HEK293T (cell line): ENCODE measurements around the gene EIF3L.
"Not testable (repeated sequence)": the region's sequence is repeated elsewhere in the genome, so short reads cannot be mapped to it uniquely, and the experiment has no call there.

Source experiments
- CTCF ChIA-PET: fragments of 350-600 bp; formaldehyde crosslinking; extraction: SDS; loops from one replicate; lab custom pipeline; 2021; ENCODE audit warnings: antibody characterized with exemption, inconsistent platforms; lab: Yijun Ruan, JAX
- POLR2A ChIA-PET: fragments of 350-600 bp; formaldehyde crosslinking; extraction: SDS; loops from one replicate; lab custom pipeline; 2020; ENCODE audit warnings: antibody characterized with exemption, inconsistent platforms; lab: Yijun Ruan, JAX
- DNase-seq: peaks from one replicate; pipeline ENCODE4 v3.0.0; 2012; ENCODE audit warnings: mixed read lengths; ENCODE audit errors: extremely low spot score
- ARNT ChIP-seq: fragments of 450-650 bp; IDR thresholded peaks from 2 replicates; pipeline ENCODE4 v1.6.1; 2017; ENCODE audit warnings: mild to moderate bottlenecking
- BHLHE40 ChIP-seq: fragments of 450-650 bp; IDR thresholded peaks from 2 replicates; pipeline ENCODE4 v1.6.1; 2016; ENCODE audit warnings: mild to moderate bottlenecking, moderate library complexity, borderline replicate concordance
- CTBP1 ChIP-seq: fragments of 450-650 bp; IDR thresholded peaks from 2 replicates; pipeline ENCODE4 v1.6.1; 2016; ENCODE audit warnings: borderline replicate concordance
- ELF4 ChIP-seq: fragments of 450-650 bp; IDR thresholded peaks from 2 replicates; pipeline ENCODE4 v1.6.1; 2017; ENCODE audit warnings: antibody characterized with exemption
- FOXK2 ChIP-seq: fragments of 450-650 bp; IDR thresholded peaks from 2 replicates; pipeline ENCODE4 v1.6.1; 2016; ENCODE audit warnings: mild to moderate bottlenecking
- FOXM1 ChIP-seq: fragments of 450-650 bp; IDR thresholded peaks from 2 replicates; pipeline ENCODE4 v1.6.1; 2017; ENCODE audit warnings: mild to moderate bottlenecking, borderline replicate concordance
- HDGF ChIP-seq: fragments of 450-650 bp; IDR thresholded peaks from 2 replicates; pipeline ENCODE4 v1.6.1; 2017; ENCODE audit warnings: antibody characterized with exemption, borderline replicate concordance
- L3MBTL2 ChIP-seq: fragments of 450-650 bp; conservative IDR thresholded peaks from 2 replicates; pipeline ENCODE4 v1.6.1; 2016; ENCODE audit warnings: mild to moderate bottlenecking
- LEF1 ChIP-seq: fragments of 450-650 bp; IDR thresholded peaks from 2 replicates; pipeline ENCODE4 v1.6.1; 2017; ENCODE audit warnings: mild to moderate bottlenecking, borderline replicate concordance
- NFRKB ChIP-seq: fragments of 450-650 bp; IDR thresholded peaks from 2 replicates; pipeline ENCODE4 v1.6.1; 2016; ENCODE audit warnings: mild to moderate bottlenecking, moderate library complexity
- PKNOX1 ChIP-seq: fragments of 450-650 bp; IDR thresholded peaks from 2 replicates; pipeline ENCODE4 v1.6.1; 2016
- SP1 ChIP-seq: fragments of 450-650 bp; IDR thresholded peaks from 2 replicates; pipeline ENCODE4 v1.6.1; 2017
- SUZ12 ChIP-seq: fragments of 450-650 bp; IDR thresholded peaks from 2 replicates; pipeline ENCODE4 v1.6.1; 2016; ENCODE audit warnings: mild to moderate bottlenecking
- TARDBP ChIP-seq: fragments of 450-650 bp; IDR thresholded peaks from 2 replicates; pipeline ENCODE4 v1.6.1; 2016
- ZNF384 ChIP-seq: fragments of 450-650 bp; IDR thresholded peaks from 2 replicates; pipeline ENCODE4 v1.6.1; 2016

The EIF3L gene

GRCh38 chr22:37849089-37849751, at the start of gene EIF3L:
TSS of gene EIF3L (plus strand) at chr22:37849419. CDS start at chr22:37849450, 31 bp downstream.
- POLR2A ChIA-PET = interaction anchor here (0.6 to 2.7 kb wide), 3 partner anchors 31 to 46 kb away, joined by 3 to 8 read pairs (median 3); no protein-coding TSS in a partner anchor
- DNase-seq = peak; percentile 97
- TF ChIP-seq TARDBP (no peak), SUZ12 (no peak), ELF4 (peak; percentile 89), ZNF384 (no peak), FOXK2 (no peak), L3MBTL2 (peak; percentile 79)
- CTCF ChIA-PET = interaction anchor here (1.2 kb wide), 1 partner anchor 14 kb away, joined by 3 read pairs; no protein-coding TSS in a partner anchor

GRCh38 chr22:37799979-37800378, 49.2 kb upstream of the EIF3L start:
- DNase-seq, POLR2A ChIA-PET, CTCF ChIA-PET: not testable (repeated sequence)

- ChIA-PET POLR2A (interaction anchor here (1.0 to 1.6 kb wide), 5 partner anchors 61 to 194 kb away, joined by 3 to 8 read pairs (median 3); partner anchors contain the start of genes GGA1, NOL12 and PDXP), CTCF (no interaction called here)
- no peak for TF ChIP-seq FOXM1
- TF ChIP-seq SUZ12 = no peak
- no peak for TF ChIP-seq NFRKB
- no peak for TF ChIP-seq ELF4
- 0 out of 2 replicates have a peak, but pooled peaks have one; percentile 7 for TF ChIP-seq ARNT
- TF ChIP-seq SP1 = no peak
- DNase-seq = no peak
Measured at GRCh38 chr22:37801946-37802309, 47.3 kb upstream of the EIF3L start.

- DNase-seq = peak; percentile 78
- ChIA-PET CTCF (interaction anchor here (0.6 kb wide), 1 partner anchor 789 kb away, joined by 3 read pairs; no protein-coding TSS in a partner anchor), POLR2A (interaction anchor here (0.6 to 1.6 kb wide), 10 partner anchors 34 to 194 kb away, joined by 3 to 8 read pairs (median 3); partner anchors contain the start of genes ANKRD54, EIF3L, GGA1 and NOL12)
- TF ChIP-seq PKNOX1 (no peak), L3MBTL2 (peak; percentile 55; the same call in 1 of the 2 replicates)
Measured at GRCh38 chr22:37802310-37803194, 46.7 kb upstream of the EIF3L start.

- POLR2A ChIA-PET = interaction anchor here (0.6 to 6.9 kb wide), 9 partner anchors 14 to 144 kb away, joined by 3 to 78 read pairs (median 3); partner anchors contain the start of genes ANKRD54, EIF3L, NOL12 and PDXP
- no peak for DNase-seq
- TF ChIP-seq ELF4 (no peak), LEF1 (no peak), SUZ12 (no peak), NFRKB (no peak), PKNOX1 (no peak), FOXK2 (no peak), FOXM1 (no peak), ZNF384 (no peak), BHLHE40 (no peak), TARDBP (no peak), L3MBTL2 (no peak), CTBP1 (no peak), HDGF (no peak)
- CTCF ChIA-PET = interaction anchor here (0.6 kb wide), 1 partner anchor 790 kb away, joined by 3 read pairs; no protein-coding TSS in a partner anchor
Measured at GRCh38 chr22:37803195-37803638, 46.0 kb upstream of the EIF3L start.

GRCh38 chr22:37803639-37804351, 45.4 kb upstream of the EIF3L start:
- ChIA-PET POLR2A (interaction anchor here (0.6 to 6.9 kb wide), 12 partner anchors 10 to 146 kb away, joined by 3 to 78 read pairs (median 3); partner anchors contain the start of genes ANKRD54, EIF3L and PDXP), CTCF (no interaction called here)
- no peak for DNase-seq
- no peak for TF ChIP-seq NFRKB
- TF ChIP-seq ELF4 = no peak
- no peak for TF ChIP-seq BHLHE40
- no peak for TF ChIP-seq ARNT
- TF ChIP-seq FOXK2 = no peak
- TF ChIP-seq TARDBP = no peak
- no peak for TF ChIP-seq CTBP1
- no peak for TF ChIP-seq ZNF384
- no peak for TF ChIP-seq PKNOX1
